ENCODE data around the gene ZC2HC1C.
"Not testable (repeated sequence)": the region's sequence is repeated elsewhere in the genome, so short reads cannot be mapped to it uniquely, and the experiment has no call there.

The ZC2HC1C gene

GRCh38 chr14:75095690-75096089 is 26.2 kb downstream of the ZC2HC1C start:
- DNase-seq: no peak

DNA sequence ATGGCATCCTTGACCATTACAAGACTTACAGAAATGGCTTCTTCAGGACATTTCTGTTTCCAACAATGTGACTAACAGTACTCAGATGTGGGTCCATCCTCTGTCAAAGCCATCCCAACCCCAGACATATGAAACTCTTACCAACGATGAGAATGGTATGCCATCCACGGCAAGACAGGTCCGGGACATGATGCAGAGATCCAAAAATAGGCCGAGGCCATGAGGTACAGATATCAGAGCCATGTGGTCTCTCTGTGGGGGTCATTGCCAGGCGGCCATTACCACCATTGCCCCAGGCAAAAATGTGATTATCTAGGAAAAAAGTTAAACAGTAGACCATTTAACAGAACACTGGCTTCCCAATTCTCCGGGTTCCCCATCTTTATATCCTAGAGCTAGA is 27.5 kb downstream of the ZC2HC1C start:
- no peak for DNase-seq

- no peak for DNase-seq
Observed at GRCh38 chr14:75098212-75098611, 28.8 kb downstream of the ZC2HC1C start.

DNA sequence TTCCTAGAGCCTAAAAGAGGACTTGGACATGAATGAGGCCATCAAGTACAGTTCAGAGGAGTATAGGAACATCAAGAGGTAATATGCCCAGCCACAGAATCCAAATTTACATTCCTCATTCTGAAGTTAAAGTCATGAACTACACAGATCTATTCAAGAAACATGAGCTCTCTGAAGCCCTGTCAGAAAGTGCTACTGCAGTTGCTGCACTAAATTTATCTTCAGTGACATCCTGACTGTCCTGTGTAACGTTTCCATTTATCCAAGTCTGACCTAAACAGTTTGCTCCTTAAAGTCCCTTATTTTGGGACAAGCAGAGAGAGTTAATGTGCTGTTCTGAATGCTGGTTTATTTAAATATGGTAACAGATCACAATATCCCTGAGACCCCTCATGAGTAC is 29.2 kb downstream of the ZC2HC1C start:
- no peak for DNase-seq

DNA sequence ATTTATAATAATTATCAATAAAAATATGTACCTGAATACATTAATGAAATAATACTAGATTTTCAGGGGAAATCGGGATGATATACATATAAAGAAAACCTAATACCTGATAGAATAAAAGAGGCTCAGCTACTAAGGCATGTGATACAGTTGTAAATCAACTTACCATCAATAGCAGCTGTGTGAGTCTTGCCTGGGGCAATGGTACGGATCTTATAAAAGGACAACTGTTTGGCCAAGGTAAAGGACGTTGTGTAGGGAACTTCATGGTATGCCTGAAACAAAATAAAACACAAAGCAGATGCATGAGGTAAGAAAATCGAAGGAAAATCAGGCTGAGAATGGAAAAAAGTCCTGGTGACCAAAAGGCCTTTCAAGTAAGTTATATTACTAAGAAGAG is 32.0 kb downstream of the ZC2HC1C start:
- peak in 1 of 2 experiments; percentile 2 for DNase-seq

DNA sequence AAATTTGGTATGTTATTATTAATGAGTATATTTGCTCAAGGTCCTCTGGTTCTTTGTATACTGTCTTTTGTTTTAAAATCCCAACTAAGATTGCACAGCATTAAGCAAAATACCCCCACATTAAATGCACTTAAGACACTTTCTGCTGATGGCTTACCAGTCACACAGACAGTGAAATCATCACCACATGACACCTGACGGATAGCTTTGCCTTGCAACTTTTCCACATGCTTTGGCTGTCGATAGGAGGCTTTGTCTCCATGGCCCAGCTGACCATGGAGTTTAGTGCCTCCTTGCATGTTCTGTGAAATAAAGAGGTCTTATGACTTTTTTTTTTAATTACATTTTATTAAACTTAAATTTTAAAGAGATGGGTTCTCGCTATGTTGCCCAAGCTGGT is 37.7 kb downstream of the ZC2HC1C start:
- no peak for DNase-seq

- DNase-seq: no peak
Observed at GRCh38 chr14:75109877-75110276, 40.4 kb downstream of the ZC2HC1C start.

GRCh38 chr14:75113932-75114539 is 44.6 kb downstream of the ZC2HC1C start:
- no peak for DNase-seq

- no peak for DNase-seq
Observed at GRCh38 chr14:75119056-75119455, 49.6 kb downstream of the ZC2HC1C start.

DNA sequence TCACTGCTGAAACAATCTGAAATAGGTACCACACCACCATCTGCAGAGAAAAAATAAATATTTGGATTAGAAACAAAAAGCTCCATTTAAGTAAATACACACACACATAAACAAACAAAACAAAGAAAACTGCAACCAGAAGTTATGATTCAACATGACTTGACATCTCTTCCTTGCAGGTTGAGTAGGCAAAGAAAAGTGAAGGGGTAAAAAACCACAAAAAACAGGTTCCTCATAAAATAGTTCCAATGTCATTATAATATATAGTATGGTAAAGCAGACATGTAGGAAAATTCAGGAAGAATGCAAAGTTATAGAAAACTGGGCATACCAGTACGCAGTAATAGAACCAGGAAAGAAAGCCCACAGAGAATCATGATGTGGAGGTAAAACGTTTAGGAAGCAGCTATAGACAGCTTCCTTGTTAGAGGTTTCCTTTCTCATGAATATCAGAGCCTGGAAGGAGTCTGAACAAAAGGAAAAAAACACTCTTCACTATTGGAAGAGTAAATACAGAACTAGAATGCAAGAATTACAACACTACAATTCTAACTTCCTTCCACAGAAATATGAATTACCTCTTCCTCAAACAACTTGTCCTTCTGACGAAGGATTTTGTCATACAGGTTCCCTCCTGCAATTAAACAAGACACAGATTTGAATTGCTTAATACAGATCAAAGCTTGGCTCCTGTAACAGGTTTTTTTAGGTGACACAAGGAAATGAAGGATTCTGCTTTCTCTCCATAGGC is 51.3 kb downstream of the ZC2HC1C start:
- DNase-seq: no peak

DNA sequence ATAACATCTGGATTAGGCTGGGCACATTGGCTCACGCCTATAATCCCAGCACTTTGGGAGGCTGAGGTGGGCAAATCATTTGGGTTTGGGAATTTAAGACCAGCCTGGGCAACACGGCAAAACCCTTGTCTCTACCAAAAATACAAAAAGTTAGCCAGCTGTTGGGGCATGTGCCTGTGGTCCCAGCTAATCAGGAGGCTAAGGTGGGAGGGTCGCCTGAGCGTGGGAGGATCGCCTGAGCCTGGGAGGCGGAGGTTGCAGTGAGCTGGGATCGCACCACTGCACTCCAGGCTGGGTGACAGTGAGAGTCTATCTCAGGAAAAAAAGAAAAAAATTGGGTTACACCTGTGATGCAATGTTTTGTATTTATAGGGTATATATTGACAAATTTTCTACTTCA is 52.1 kb downstream of the ZC2HC1C start:
- DNase-seq: no peak

DNA sequence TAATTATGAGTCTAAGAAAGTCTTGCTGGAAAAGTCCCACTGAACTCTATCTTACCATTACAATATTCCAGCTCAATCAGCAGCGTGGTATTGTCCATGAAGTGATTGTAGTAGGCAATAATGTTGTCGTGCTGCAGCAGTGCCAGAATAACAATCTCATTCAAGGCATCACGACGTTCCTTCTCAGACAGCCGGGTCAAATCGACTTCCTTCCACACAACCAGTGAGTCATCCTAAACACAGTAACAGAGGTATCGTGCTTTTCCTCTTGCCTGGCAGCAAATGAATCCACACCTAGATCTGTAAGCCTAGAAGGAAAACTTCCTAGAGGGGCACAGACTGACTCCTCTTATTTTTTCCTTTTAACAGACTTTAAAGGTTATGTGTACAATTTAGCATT is 54.5 kb downstream of the ZC2HC1C start:
- DNase-seq: no peak

- no peak for DNase-seq
Observed at GRCh38 chr14:75125617-75126016, 56.2 kb downstream of the ZC2HC1C start.

GRCh38 chr14:75126121-75126544 is 56.7 kb downstream of the ZC2HC1C start:
- no peak for DNase-seq

GRCh38 chr14:75126679-75127473 is 57.4 kb downstream of the ZC2HC1C start, which contains the start of gene NEK9:
TSS of gene NEK9 (minus strand) at chr14:75127048. CDS start at chr14:75126921, 127 bp downstream.
- peak; percentile 80 to 87 for DNase-seq

DNA sequence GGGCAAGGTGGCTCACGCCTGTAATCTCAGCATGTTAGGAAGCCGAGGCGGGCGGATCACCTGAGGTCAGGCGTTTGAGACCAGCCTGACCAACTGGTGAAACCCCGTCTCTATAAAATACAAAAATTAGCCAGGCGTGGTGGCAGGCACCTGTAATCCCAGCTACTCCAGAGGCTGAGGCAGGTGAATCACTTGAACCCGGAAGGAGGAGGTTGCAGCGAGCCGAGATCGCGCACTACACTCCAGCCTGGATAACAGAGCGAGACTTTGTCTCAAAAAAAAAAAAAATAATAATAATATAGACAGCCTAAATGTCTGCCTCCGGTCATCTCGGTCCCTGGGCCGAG is 58.0 kb downstream of the ZC2HC1C start:
- not testable (repeated sequence) for DNase-seq

DNA sequence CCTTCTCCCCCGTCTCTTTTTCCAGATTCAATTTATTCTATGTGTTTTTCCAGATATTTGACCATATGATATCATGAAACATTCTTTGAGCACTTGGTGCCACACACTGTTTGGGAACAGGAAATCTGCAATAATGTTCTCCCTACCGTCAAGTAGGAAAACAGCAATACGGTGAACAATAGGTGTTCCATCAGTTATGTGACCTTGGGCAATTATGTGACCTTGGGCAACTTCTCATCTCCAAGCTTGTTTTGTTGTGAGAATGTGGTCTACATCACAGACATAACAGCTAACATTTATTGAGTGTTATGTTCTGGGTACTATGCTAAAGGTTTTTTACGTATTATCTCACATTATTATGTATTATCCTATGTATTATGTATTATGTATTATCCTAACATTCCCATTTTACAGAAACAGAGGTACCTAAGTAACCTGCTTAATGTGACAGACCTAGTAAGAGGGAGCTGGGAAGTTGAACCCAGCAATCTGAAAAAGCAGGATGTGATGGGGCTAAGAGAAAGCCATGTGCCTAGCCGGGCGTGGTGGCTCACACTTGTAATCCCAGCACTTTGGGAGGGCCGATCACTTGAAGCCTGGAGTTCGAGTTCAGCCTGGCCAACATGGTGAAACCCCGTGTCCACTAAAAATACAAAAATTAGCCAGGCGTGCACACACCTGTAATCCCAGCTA is 58.6 kb downstream of the ZC2HC1C start:
- DNase-seq: no peak

DNA sequence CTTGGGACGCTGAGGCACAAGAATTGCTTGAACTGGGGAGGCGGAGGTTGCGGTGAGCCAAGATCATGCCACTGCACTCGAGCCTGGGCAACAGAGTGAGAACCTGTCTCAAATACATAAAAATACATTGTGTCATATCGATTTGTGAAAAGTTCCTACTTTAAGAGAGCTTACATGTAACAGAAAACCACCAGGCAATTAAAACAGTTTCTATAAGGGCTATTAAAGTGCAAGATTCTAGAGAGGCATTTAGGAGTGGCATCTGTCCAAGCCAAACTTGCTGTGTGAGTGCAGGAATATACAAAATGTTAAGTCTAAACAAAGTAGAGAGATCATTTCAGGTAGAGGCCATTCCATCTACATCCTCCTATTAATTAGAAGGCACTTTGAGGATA is 59.2 kb downstream of the ZC2HC1C start:
- DNase-seq: no peak

Measured in NCI-H2081 (cell line).